Pancreas (tissue), 10 donors: ENCODE measurements around the gene FOXD3. TPM values are rescaled to one million over a fixed set of nuclear protein-coding genes. Genes with fewer than 3 reads are reported as not detected.
A peak's percentile ranks its signal among the peaks of the same experiment; 100 is the strongest.

Experiments used
- ATAC-seq, 4 donors: fragments of 200-7000 bp; cut with Tn5 transposase; one replicate each; pipeline versions ENCODE4 v1.8.0 to v1.9.1; 2020; ENCODE audit warnings: mild to moderate bottlenecking in 4 of 4, moderate library complexity in 4 of 4
- DNase-seq, 6 donors: peaks; one replicate each; pipeline ENCODE4 v3.0.0-alpha.2; 2020
- FAIRE-seq: peaks from 2 replicates; lab custom pipeline; 2012; peaks lifted over from hg19 to GRCh38; lab: Jason Lieb, UNC
- H3K27ac ChIP-seq, 4 donors: fragments of 200-600 bp; sonication (generic); 1 replicate in 3 of 4; 2 replicates in 1 of 4; pipeline versions ENCODE4 v1.5.0 to v1.8.0; 2020
- H3K27me3 ChIP-seq, 4 donors: fragments of 200-600 bp; one replicate each; pipeline ENCODE4 v1.8.0; 2021
- H3K36me3 ChIP-seq, 3 donors: fragments of 200-600 bp; sonication (generic) in 1 of 3; one replicate each; pipeline versions ENCODE4 v1.5.0 to v1.8.0; 2020 to 2021
- H3K4me1 ChIP-seq, 3 donors: fragments of 200-600 bp; one replicate each; pipeline ENCODE4 v1.8.0; 2021
- H3K4me3 ChIP-seq, 4 donors: fragments of 200-600 bp; sonication (generic) in 2 of 4; one replicate each; pipeline versions ENCODE4 v1.5.0 to v1.8.0; 2020 to 2021
- H3K9me3 ChIP-seq, 4 donors: fragments of 200-600 bp; one replicate each; pipeline ENCODE4 v1.8.0; 2021
- CTCF ChIP-seq, 4 donors: fragments of 200-600 bp; sonication (generic) in 3 of 4; IDR thresholded peaks; one replicate each; pipeline versions ENCODE4 v1.5.0 to v1.8.0; 2021; ENCODE audit warnings: antibody characterized with exemption in 4 of 4
- WGBS, 2 donors: extraction: QIAGEN DNeasy Blood & Tissue Kit; methylation state at CpG; one replicate each; pipeline ENCODE4 v1.1.7; 2013; 5-methylcytosine and 5-hydroxymethylcytosine counted together
- intact Hi-C, 3 donors: fragments of 100-400 bp; cut with DNase I; formaldehyde crosslinking; loops; one replicate each; pipeline versions ENCODE4 v1.11.1 to v1.14.2; 2022
- polyA plus RNA-seq, 2 donors: library from polyadenylated mRNA; stranded (reverse); fragments of 200-250 nt; gene quantifications; one replicate each; pipeline ENCODE4 v1.2.3, GENCODE V29; 2013
- total RNA-seq, 6 donors: library from RNA; stranded (reverse); fragmentation: NEBNext Ultra II Directional in 4 of 6; extraction: Animal tissue kit (Norgen Biotek cat#: 25700) in 4 of 6; gene quantifications; one replicate each; pipeline versions ENCODE4 v1.2.1 to v1.2.4, GENCODE V29; 2021 to 2023
- donor health status: healthy with polysubstance abuse.
- donor health status: DM: no; HTN: no; CAD: no; lungs with moderate emphysema.
- donor health status: DM: no; HTN: no; CAD: no.
- donor health status: control.
- donor health status: control.
- donor health status: Bipolar disorder and iron deficiency.
- donor health status: DM: yes; HTN: yes; CAD: no.
- donor health status: DM: no; HTN: no; CAD: no.
- donor health status: DM: no; HTN: no; CAD: no.
- donor health status: DM: yes; HTN: yes; CAD: no.

Gene FOXD3
- total and polyA plus RNA-seq, 8 donors: 0.09 to 0.21 (median 0.09) TPM; not detected in 5

DNA sequence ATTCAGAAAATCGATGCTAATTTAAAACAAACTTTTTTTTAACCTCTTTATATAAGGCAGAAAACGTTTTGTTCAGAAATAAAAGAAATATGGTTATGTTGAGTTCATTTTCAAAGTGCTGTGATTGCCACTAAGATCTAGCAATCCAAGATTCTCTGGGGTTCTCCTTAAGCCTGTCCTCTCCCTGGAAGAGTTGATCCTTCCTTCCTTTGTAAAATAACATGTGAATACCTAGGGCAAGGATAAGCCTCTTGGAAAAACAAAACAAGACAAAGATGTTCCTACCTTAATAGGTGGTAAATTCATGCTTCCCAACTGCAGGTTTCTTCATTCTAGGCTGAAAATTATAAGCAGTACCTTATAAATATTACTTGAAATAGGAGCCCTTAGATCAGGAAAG, 18.0 kb upstream of the FOXD3 start:
- Histone ChIP-seq H3K9me3 (no peaks in the 10 kb centered on the region), H3K4me1 (no peaks in the 10 kb centered on the region), H3K36me3 (no peaks in the 10 kb centered on the region), H3K4me3 (no peak overlapping the region), H3K27me3 (peaks cover 0 to 17% (median 0%) of the 10 kb centered on the region in 4 donors), H3K27ac (no peak overlapping the region)
- ATAC-seq (no peak), DNase-seq (no peak), FAIRE-seq (no peak)
- WGBS, 2 donors: 18 to 21% methylated on average over 2 of the region's 2 CpGs
- TF ChIP-seq CTCF (IDR thresholded peaks at IDR 0.05): no peak
- intact Hi-C loops: no loop called here

DNA sequence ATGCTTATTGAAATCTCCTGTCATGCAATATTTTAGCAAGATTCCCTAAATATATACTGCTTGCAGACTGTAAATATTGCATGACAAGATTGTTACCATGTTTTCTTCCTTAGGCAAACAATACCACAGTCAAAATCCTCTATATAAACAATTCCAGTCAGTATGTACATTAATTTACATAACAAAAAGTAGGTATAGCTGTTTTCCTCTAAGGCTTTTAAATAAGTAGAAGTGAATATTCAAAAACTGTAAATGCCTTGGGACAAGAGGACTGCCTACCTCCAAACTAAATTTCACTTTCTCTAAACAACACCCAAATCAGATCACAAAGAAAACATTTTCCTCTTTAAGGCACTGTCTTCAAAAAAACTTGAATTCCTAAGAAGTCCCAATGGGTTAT, 17.3 kb upstream of the FOXD3 start:
- H3K27me3 ChIP-seq: peaks cover 0 to 17% (median 0%) of the 10 kb centered on the region in 4 donors
- H3K4me3 ChIP-seq: no peak overlapping the region
- DNase-seq: no peak
- no peaks in the 10 kb centered on the region for H3K36me3 ChIP-seq
- no peaks in the 10 kb centered on the region for H3K9me3 ChIP-seq
- no peak overlapping the region for H3K27ac ChIP-seq
- H3K4me1 ChIP-seq: no peaks in the 10 kb centered on the region
- intact Hi-C loops: no loop called here
- no peak for ATAC-seq
- no peak for FAIRE-seq
- TF ChIP-seq CTCF (IDR thresholded peaks at IDR 0.05): no peak

DNA sequence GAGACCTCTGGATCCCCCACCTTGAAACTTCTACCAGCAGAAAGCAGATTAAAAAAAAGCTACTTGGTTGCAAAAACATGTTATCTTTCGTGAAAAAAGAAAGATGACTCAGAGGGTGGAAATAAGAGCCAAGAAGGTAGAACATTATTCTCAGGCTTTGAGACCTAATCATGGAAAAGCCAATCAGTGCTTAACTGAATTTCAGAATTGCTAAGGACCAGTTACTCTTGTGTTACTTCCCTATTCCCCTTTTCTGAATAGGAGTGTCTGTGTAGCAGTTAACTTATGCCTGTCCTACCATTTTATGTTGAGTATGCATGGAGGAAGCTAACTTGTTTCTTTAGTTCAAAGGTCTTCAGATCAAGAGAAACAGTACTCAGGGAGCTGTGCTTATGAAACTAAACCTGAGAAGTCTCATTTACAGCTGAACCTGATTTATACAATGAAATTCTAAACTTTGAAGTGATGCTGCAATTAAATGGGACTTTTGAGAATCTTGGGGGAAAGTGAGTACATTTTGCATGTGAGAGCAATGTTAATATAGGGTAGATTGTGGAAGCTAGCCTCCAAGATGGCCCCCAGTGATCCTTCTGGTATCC, 15.1 kb upstream of the FOXD3 start:
- DNase-seq: no peak
- TF ChIP-seq CTCF (IDR thresholded peaks at IDR 0.05): no peak
- WGBS, 2 donors: 49 to 51% methylated on average over 1 of the region's 1 CpG
- no peak overlapping the region for H3K27ac ChIP-seq
- H3K4me1 ChIP-seq: no peaks in the 10 kb centered on the region
- H3K4me3 ChIP-seq: no peak overlapping the region
- no peaks in the 10 kb centered on the region for H3K36me3 ChIP-seq
- intact Hi-C loops: no loop called here
- no peaks in the 10 kb centered on the region for H3K9me3 ChIP-seq
- peaks cover 0 to 17% (median 0%) of the 10 kb centered on the region in 4 donors for H3K27me3 ChIP-seq
- no peak for FAIRE-seq
- ATAC-seq: no peak

- intact Hi-C loops: no loop called here
- DNase-seq (no peak), FAIRE-seq (no peak), ATAC-seq (no peak)
- no peak for TF ChIP-seq CTCF (IDR thresholded peaks at IDR 0.05)
- WGBS, 2 donors: 22 to 27% methylated on average over 24 of the region's 24 CpGs
- Histone ChIP-seq H3K27ac (no peak overlapping the region), H3K4me1 (no peaks in the 10 kb centered on the region), H3K4me3 (peak overlapping the region in 3 of 4 donors; percentile 24 to 68 (median 37)), H3K36me3 (no peaks in the 10 kb centered on the region), H3K27me3 (peaks cover 12 to 48% (median 31%) of the 10 kb centered on the region in 4 donors), H3K9me3 (no peaks in the 10 kb centered on the region)
Measured at GRCh38 chr1:63316598-63316983, 5.8 kb upstream of the FOXD3 start.
